ENCODE results near the gene P2RY8.

The P2RY8 gene

DNA sequence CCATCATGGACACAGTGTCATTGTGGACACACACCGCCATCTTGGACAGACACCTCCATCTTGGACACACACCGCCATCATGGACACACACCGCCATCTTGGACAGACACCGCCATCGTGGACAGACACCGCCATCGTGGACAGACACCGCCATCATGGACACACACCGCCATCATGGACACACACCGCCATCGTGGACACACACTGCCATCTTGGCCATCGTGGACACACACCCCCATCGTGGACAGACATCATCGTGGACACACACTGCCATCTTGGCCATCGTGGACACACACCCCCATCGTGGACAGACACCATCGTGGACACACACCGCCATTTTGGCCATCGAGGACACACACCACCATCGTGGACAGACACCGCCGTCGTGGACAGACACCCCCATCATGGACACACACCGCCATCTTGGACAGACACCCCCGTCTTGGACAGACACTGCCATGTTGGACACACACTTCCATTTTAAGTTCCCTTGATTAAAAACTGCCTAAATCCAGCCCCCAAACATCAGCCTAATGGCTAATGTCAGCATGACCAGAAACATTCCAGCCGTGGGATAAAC is 93.4 kb downstream of the P2RY8 start:
- TF ChIP-seq CTCF (IDR thresholded peaks at IDR 0.05) = no peak
- Histone ChIP-seq H3K4me3 (ENCODE audit: low read depth, low read length) (no peak overlapping the region), H3K36me3 (ENCODE audit: control insufficient read depth, insufficient read depth, low read length) (no peaks in the 10 kb centered on the region), H3K9me3 (ENCODE audit: control insufficient read depth, low read length) (no peaks in the 10 kb centered on the region), H3K27ac (no peak overlapping the region), H3K79me2 (peaks cover 5% of the 10 kb centered on the region), H3K27me3 (ENCODE audit: control insufficient read depth, insufficient read depth, low read length) (no peaks in the 10 kb centered on the region), H3K4me1 (no peaks in the 10 kb centered on the region), H2AFZ (no peak overlapping the region), H3K9ac (no peak overlapping the region), H3K4me2 (ENCODE audit: low read length) (no peak overlapping the region)

- no peak for TF ChIP-seq CTCF (IDR thresholded peaks at IDR 0.05)
- Histone ChIP-seq H3K27ac (no peak overlapping the region), H3K4me1 (no peaks in the 10 kb centered on the region), H3K4me3 (ENCODE audit: low read depth, low read length) (no peak overlapping the region), H3K9me3 (ENCODE audit: control insufficient read depth, low read length) (no peaks in the 10 kb centered on the region), H3K36me3 (ENCODE audit: control insufficient read depth, insufficient read depth, low read length) (no peaks in the 10 kb centered on the region), H3K79me2 (peaks cover under 1% of the 10 kb centered on the region), H2AFZ (no peak overlapping the region), H3K4me2 (ENCODE audit: low read length) (no peak overlapping the region), H3K27me3 (ENCODE audit: control insufficient read depth, insufficient read depth, low read length) (no peaks in the 10 kb centered on the region), H3K9ac (no peak overlapping the region)
Measured at GRCh38 chrX:1442724-1443367, 94.1 kb downstream of the P2RY8 start.

GRCh38 chrX:1442016-1442665 is 94.8 kb downstream of the P2RY8 start:
- Histone ChIP-seq H3K9ac (no peak overlapping the region), H3K79me2 (no peaks in the 10 kb centered on the region), H3K9me3 (ENCODE audit: control insufficient read depth, low read length) (no peaks in the 10 kb centered on the region), H3K27ac (no peak overlapping the region), H3K4me1 (no peaks in the 10 kb centered on the region), H3K36me3 (ENCODE audit: control insufficient read depth, insufficient read depth, low read length) (no peaks in the 10 kb centered on the region), H3K4me3 (ENCODE audit: low read depth, low read length) (no peak overlapping the region), H3K27me3 (ENCODE audit: control insufficient read depth, insufficient read depth, low read length) (no peaks in the 10 kb centered on the region), H2AFZ (no peak overlapping the region), H3K4me2 (ENCODE audit: low read length) (no peak overlapping the region)
- TF ChIP-seq CTCF (IDR thresholded peaks at IDR 0.05) = no peak

DNA sequence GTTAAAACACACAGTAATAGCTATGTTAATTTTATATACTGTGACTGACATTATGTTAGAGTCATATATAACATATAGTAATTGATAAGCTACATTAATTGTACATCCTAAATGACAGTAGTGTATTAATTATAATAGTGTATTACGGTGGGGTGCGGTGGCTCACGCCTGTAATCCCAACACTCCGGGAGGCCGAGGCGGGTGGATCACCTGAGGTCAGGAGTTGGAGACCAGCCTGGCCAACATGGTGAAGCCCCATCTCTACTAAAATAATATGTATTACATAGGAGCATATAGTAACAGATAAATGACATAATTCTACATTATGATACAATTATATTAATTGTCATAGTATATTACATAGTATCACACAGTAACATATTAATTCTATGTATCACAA is 96.5 kb downstream of the P2RY8 start:
- no peaks in the 10 kb centered on the region for H3K9me3 ChIP-seq (ENCODE audit: control insufficient read depth, low read length)
- H3K4me2 ChIP-seq (ENCODE audit: low read length) = no peak overlapping the region
- no peak for TF ChIP-seq CTCF (IDR thresholded peaks at IDR 0.05)
- H3K4me1 ChIP-seq = no peaks in the 10 kb centered on the region
- H3K4me3 ChIP-seq (ENCODE audit: low read depth, low read length) = no peak overlapping the region
- no peaks in the 10 kb centered on the region for H3K79me2 ChIP-seq
- H3K36me3 ChIP-seq (ENCODE audit: control insufficient read depth, insufficient read depth, low read length) = no peaks in the 10 kb centered on the region
- no peaks in the 10 kb centered on the region for H3K27me3 ChIP-seq (ENCODE audit: control insufficient read depth, insufficient read depth, low read length)
- H3K27ac ChIP-seq = no peak overlapping the region
- no peak overlapping the region for H2AFZ ChIP-seq
- H3K9ac ChIP-seq = no peak overlapping the region

Data from parathyroid adenoma (tissue), 2 donors.